Heart right ventricle (tissue), 16 donors: ENCODE results near the gene SPACDR. TPM values are rescaled to one million over a fixed set of nuclear protein-coding genes. Genes with fewer than 3 reads are reported as not detected.
A peak's percentile ranks its signal among the peaks of the same experiment; 100 is the strongest.

Experiments used
- ATAC-seq, 8 donors: fragments of 200-7000 bp; cut with Tn5 transposase; one replicate each; pipeline ENCODE4 v1.9.1; 2020; ENCODE audit warnings: mild to moderate bottlenecking in 8 of 8, moderate library complexity in 8 of 8, moderate number of reproducible peaks in 1 of 8
- DNase-seq, 2 donors: peaks; one replicate each; pipeline ENCODE4 v3.0.0-alpha.2; 2020
- H3K27ac ChIP-seq, 10 donors: fragments of 200-600 bp; sonication (generic) in 2 of 10; one replicate each; pipeline versions ENCODE4 v1.5.0 to v1.8.0; 2020 to 2022; ENCODE audit warnings: mild to moderate bottlenecking in 3 of 10
- H3K27me3 ChIP-seq, 7 donors: fragments of 200-600 bp; one replicate each; pipeline ENCODE4 v1.8.0; 2021 to 2022; ENCODE audit warnings: mild to moderate bottlenecking in 2 of 7
- H3K36me3 ChIP-seq, 9 donors: fragments of 200-600 bp; sonication (generic) in 1 of 9; one replicate each; pipeline versions ENCODE4 v1.5.0 to v1.8.0; 2020 to 2022; ENCODE audit warnings: mild to moderate bottlenecking in 2 of 9
- H3K4me1 ChIP-seq, 9 donors: fragments of 200-600 bp; sonication (generic) in 1 of 9; one replicate each; pipeline versions ENCODE4 v1.5.0 to v1.8.0; 2020 to 2022; ENCODE audit warnings: mild to moderate bottlenecking in 4 of 9
- H3K4me3 ChIP-seq, 10 donors: fragments of 200-600 bp; sonication (generic) in 2 of 10; one replicate each; pipeline versions ENCODE4 v1.5.0 to v1.8.0; 2020 to 2022; ENCODE audit warnings: mild to moderate bottlenecking in 7 of 10, moderate library complexity in 2 of 10
- H3K9me3 ChIP-seq, 11 donors: fragments of 200-600 bp in 10 of 11; sonication (generic) in 2 of 11; one replicate each; pipeline versions ENCODE4 v1.5.0 to v1.8.0; 2013 to 2022; ENCODE audit warnings: mild to moderate bottlenecking in 2 of 11, control low read depth in 1 of 11, moderate library complexity in 1 of 11
- CTCF ChIP-seq, 9 donors: fragments of 200-600 bp; sonication (generic) in 2 of 9; IDR thresholded peaks; one replicate each; pipeline versions ENCODE4 v1.5.0 to v1.8.0; 2021 to 2022; ENCODE audit warnings: antibody characterized with exemption in 9 of 9, mild to moderate bottlenecking in 5 of 9, moderate library complexity in 1 of 9
- WGBS, 2 donors: extraction: QIAGEN DNeasy Blood & Tissue Kit; methylation state at CpG; one replicate each; pipeline ENCODE4 v1.1.7; 2013; ENCODE audit warnings: inconsistent platforms in 1 of 2; 5-methylcytosine and 5-hydroxymethylcytosine counted together
- intact Hi-C, 10 donors: fragments of 100-400 bp; cut with DNase I; formaldehyde crosslinking; loops; one replicate each; pipeline versions ENCODE4 v1.11.1 to v1.14.2; 2022
- polyA plus RNA-seq, 2 donors: library from polyadenylated mRNA; stranded (reverse); fragments of 200-250 nt; gene quantifications; one replicate each; pipeline ENCODE4 v1.2.3, GENCODE V29; 2013
- total RNA-seq, 10 donors: library from RNA; stranded (reverse); fragmentation: NEBNext Ultra II Directional in 3 of 10; extraction: Animal tissue kit (Norgen Biotek cat#: 25700) in 3 of 10; gene quantifications; one replicate each; pipeline versions ENCODE4 v1.2.1 to v1.2.4, GENCODE V29; 2021 to 2023
- donor health status: Arrhythmogenic right ventricular cardiomyopathy.
- donor health status: ischemic (EF 13 %, LVEDD 7.1; RV severe dilation, severe dysfunction).
- donor health status: healthy with polysubstance abuse.
- donor health status: DM: no; HTN: yes; CAD: no.
- donor health status: DM: no; HTN: no; CAD: no.
- donor health status: ischemic (EF 25% LVEDD 6.9; RV normal size, moderate dysfunction).
- donor health status: ischemic (EF 25% LVEDD 5.7; RV mildly dilated, moderate dysfunction).
- donor health status: healthy.
- donor health status: DM: yes; HTN: yes; CAD: no.
- donor health status: Ischemic cardiomyopathy.
- donor health status: ischemic (EF 35%, LVEDD 5.7; RV mildly dilated, moderate dysfunction).
- donor health status: nonischemic (EF 11% LVEDD 7.7; RV severe dilation, severe dysfunction).
- donor health status: DM: yes; HTN: yes; CAD: no.
- donor health status: PGD.
- donor health status: ischemic (EF 29% LVEDD 5.4; RV normal size, mild dysfunction).
- donor health status: nonischemic (EF 23%, LVEDD 6.1; RV moderate dilation, normal function).

Gene SPACDR
- total and polyA plus RNA-seq, 12 donors, result 0.28 to 1.3 (median 0.77) TPM; not detected in 4

- peaks cover 0 to 41% (median 16%) of the 10 kb centered on the region in 9 donors for H3K36me3 ChIP-seq
- ATAC-seq (no peak), DNase-seq (no peak)
- intact Hi-C loops, result loop anchor here in 1 of 10 donors (5.0 kb wide), 1 partner anchor 247 kb away; no protein-coding TSS in a partner anchor
- H3K4me1 ChIP-seq, result peaks cover 12 to 63% (median 46%) of the 10 kb centered on the region in 9 donors
- no peaks in the 10 kb centered on the region for H3K9me3 ChIP-seq
- H3K27ac ChIP-seq, result peak overlapping the region; percentile 98 to 100 (median 99)
- TF ChIP-seq CTCF (IDR thresholded peaks at IDR 0.05), result no peak
- WGBS, 2 donors, result 28 to 31% methylated on average over 31 of the region's 31 CpGs
- peak overlapping the region; percentile 77 to 100 (median 92) for H3K4me3 ChIP-seq
- H3K27me3 ChIP-seq, result no peaks in the 10 kb centered on the region
These were observed 33.4 kb downstream of the SPACDR start for GRCh38 chr7:100430493-100431285.

GRCh38 chr7:100429637-100430492 lies 34.2 kb downstream of the SPACDR start, which contains the start of gene MEPCE:
Gene MEPCE, plus strand, starts transcription at chr7:100429831. Its CDS starts 188 bp downstream, at chr7:100430019.
- Histone ChIP-seq H3K36me3 (peaks cover 0 to 38% (median 17%) of the 10 kb centered on the region in 9 donors), H3K9me3 (no peaks in the 10 kb centered on the region), H3K27ac (peak within 1 kb of the TSS; percentile 98 to 100 (median 99)), H3K27me3 (no peaks in the 10 kb centered on the region), H3K4me1 (peaks cover 8 to 55% (median 38%) of the 10 kb centered on the region in 9 donors), H3K4me3 (peak within 1 kb of the TSS; percentile 77 to 100 (median 92))
- 0 to 1% methylated on average over 90 to 95 of the region's 95 CpGs for WGBS, 2 donors
- DNase-seq (peak; percentile 97), ATAC-seq (peak; percentile 72 to 85 (median 77))
- intact Hi-C loops, result loop anchor here in 1 of 10 donors (5.0 kb wide), 1 partner anchor 247 kb away; no protein-coding TSS in a partner anchor
- no peak for TF ChIP-seq CTCF (IDR thresholded peaks at IDR 0.05)

- WGBS, 2 donors, result 0 to 1% methylated on average over 39 to 40 of the region's 40 CpGs
- Histone ChIP-seq H3K9me3 (no peaks in the 10 kb centered on the region), H3K4me3 (peak overlapping the region; percentile 77 to 100 (median 92)), H3K27ac (peak overlapping the region; percentile 98 to 100 (median 99)), H3K27me3 (no peaks in the 10 kb centered on the region), H3K36me3 (peaks cover 0 to 38% (median 13%) of the 10 kb centered on the region in 9 donors), H3K4me1 (peaks cover 6 to 49% (median 36%) of the 10 kb centered on the region in 9 donors)
- DNase-seq (peak; percentile 100), ATAC-seq (peak; percentile 78 to 90 (median 86))
- intact Hi-C loops, result no loop called here
- TF ChIP-seq CTCF (IDR thresholded peaks at IDR 0.05), result peak in 7 of 9 donors; percentile 2 to 35 (median 14)
These were observed 35.0 kb downstream of the SPACDR start for GRCh38 chr7:100428967-100429636.
